ENCODE results near the gene DGCR8.

The DGCR8 gene

DNA sequence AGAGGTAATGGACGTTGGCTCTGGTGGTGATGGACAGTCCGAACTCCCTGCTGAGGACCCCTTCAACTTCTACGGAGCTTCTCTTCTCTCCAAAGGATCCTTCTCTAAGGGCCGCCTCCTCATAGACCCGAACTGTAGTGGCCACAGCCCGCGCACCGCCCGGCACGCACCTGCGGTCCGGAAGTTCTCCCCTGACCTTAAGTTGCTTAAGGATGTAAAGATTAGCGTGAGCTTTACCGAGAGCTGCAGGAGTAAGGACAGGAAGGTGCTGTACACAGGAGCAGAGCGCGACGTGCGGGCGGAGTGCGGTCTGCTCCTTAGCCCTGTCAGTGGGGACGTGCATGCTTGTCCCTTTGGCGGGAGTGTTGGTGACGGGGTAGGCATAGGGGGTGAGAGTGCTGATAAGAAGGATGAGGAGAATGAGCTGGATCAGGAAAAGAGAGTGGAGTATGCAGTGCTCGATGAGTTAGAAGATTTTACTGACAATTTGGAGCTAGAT, 6.1 kb downstream of the DGCR8 start:
- TF ChIP-seq, protein P1, sequence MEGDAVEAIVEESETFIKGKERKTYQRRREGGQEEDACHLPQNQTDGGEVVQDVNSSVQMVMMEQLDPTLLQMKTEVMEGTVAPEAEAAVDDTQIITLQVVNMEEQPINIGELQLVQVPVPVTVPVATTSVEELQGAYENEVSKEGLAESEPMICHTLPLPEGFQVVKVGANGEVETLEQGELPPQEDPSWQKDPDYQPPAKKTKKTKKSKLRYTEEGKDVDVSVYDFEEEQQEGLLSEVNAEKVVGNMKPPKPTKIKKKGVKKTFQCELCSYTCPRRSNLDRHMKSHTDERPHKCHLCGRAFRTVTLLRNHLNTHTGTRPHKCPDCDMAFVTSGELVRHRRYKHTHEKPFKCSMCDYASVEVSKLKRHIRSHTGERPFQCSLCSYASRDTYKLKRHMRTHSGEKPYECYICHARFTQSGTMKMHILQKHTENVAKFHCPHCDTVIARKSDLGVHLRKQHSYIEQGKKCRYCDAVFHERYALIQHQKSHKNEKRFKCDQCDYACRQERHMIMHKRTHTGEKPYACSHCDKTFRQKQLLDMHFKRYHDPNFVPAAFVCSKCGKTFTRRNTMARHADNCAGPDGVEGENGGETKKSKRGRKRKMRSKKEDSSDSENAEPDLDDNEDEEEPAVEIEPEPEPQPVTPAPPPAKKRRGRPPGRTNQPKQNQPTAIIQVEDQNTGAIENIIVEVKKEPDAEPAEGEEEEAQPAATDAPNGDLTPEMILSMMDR (IDR thresholded peaks at IDR 0.05; ENCODE audit: low read depth, low read length) = no peak
- H3K4me3 ChIP-seq (ENCODE audit: low read depth, low read length) = no peak overlapping the region
- in situ Hi-C loops (cut with HindIII; ENCODE audit: low sequenced_read_pairs) = no loop called here
- DNase-seq (ENCODE audit: low read depth, low spot score) = no peak

DNA sequence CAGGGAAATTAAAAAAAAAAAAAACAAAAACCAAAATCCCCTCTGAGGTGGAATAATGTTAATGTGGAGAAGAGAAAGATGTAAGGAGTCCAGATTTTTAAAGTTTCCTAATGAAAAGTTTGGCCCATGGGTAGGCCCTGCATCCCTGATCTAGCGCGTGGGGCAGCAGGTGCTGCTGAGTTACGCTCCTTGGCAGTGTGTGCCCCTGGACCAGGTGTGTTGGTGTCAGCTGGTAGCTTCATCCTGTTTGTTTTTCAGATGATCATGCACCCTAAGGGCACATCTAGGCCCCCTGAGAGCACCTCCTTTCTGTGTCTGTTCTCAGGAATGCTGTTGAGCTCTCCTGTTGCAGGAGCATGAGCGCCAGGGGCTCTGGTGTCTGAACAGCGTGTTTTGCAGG, 6.7 kb downstream of the DGCR8 start:
- TF ChIP-seq, protein P1 (IDR thresholded peaks at IDR 0.05; ENCODE audit: low read depth, low read length) = no peak
- H3K4me3 ChIP-seq (ENCODE audit: low read depth, low read length) = no peak overlapping the region
- no peak for DNase-seq (ENCODE audit: low read depth, low spot score)
- in situ Hi-C loops (cut with HindIII; ENCODE audit: low sequenced_read_pairs) = no loop called here

DNA sequence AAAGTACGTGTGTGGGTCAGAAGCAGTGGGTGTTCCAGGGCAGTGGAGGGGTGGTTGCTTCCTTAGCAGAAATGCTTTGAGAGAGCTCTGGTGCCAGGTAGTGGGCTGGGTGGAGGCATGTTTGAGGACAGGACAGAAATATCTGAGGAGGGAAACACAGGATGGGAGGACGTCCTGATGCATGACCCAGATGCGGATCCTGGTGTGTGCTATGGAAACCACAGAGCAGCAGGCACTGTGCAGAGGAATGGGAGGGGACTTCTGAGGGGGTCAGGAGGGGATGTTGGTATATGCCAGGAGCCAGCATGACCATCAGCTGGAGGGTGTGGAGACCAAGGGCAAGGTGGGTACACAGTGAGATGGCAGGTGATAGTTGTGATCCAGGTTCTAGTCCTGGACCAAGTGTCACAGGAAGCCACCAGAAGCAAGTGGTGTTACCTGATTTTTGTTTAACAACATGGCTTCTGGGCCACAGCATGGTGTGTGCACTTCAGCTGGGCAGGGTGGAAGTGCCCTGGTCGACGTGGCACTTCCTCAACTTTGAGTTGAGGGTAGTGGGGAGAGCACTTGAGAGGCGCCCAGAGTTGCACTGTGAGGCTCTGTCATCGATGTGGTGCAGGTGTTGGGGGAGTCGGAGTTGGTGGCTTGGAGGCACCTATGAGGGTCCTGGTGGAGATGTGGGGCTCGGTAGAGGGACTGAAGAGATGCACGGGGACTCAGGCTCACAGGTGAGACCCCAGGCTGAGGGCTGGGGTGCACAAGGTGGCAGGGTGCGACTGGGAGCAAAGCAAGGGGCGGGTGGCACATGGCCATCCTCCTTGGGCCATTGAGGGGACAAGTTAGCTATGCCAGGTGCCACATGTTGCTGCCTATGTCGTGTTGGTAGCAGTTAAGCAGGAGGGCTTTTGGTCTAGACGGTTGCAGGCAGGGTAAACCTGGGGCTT, 7.5 kb downstream of the DGCR8 start:
- no peak overlapping the region for H3K4me3 ChIP-seq (ENCODE audit: low read depth, low read length)
- in situ Hi-C loops (cut with HindIII; ENCODE audit: low sequenced_read_pairs) = no loop called here
- TF ChIP-seq, protein P1 (IDR thresholded peaks at IDR 0.05; ENCODE audit: low read depth, low read length) = no peak
- DNase-seq (ENCODE audit: low read depth, low spot score) = no peak

DNA sequence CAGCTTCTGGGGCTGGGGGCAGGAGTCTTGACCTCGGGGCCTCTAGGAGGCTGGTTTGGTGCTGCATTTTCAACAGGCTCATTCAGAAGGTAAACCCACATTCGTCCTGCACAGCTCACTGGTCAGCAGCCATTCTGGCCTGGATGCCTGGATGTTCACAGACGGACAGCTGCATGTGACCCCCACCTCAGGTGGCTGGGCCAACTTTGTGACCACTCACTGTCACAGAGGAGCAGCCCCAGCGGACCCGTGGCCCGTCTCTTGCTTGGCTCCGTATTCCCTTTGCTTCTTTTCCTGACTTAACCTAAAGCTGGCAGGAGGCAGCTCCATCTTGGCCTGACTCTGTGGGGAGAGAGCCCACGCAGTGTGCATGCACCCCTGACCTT, 8.2 kb downstream of the DGCR8 start:
- no peak overlapping the region for H3K4me3 ChIP-seq (ENCODE audit: low read depth, low read length)
- in situ Hi-C loops (cut with HindIII; ENCODE audit: low sequenced_read_pairs) = no loop called here
- TF ChIP-seq, protein P1 (IDR thresholded peaks at IDR 0.05; ENCODE audit: low read depth, low read length) = no peak
- no peak for DNase-seq (ENCODE audit: low read depth, low spot score)

DNA sequence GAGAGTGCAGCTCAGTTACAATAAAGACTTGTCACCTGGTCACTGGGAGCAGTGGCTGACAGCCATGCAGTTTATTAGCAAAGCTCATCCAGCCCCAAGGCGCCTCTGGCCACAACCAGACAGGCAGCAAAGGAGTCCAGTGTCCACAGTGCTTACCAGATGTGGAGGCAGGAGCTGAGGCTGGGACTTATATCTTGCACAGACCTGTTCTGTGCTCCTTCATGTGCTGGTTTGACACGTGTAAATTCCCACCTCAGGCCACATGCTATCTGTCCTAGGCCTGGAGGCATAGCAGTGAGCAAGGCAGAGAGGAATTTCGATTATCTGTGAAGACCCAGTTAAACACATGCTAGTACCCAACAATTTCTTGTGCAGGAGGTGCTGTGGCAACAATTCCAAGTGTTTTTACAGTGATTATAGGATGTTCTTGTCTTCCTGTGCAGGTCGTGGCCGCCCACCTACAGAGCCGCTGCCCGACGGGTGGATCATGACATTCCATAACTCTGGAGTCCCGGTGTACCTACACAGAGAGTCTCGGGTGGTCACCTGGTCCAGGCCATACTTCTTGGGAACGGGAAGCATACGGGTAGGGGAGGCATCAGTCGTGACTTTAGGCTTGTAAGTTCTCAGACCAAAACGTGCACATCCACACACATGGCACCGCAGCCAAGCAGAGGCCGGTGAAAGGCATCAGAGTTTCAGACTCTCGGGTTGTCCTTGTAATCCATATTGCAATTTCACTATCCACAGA, 9.4 kb downstream of the DGCR8 start:
- TF ChIP-seq, protein P1 (IDR thresholded peaks at IDR 0.05; ENCODE audit: low read depth, low read length) = no peak
- no peak overlapping the region for H3K4me3 ChIP-seq (ENCODE audit: low read depth, low read length)
- DNase-seq (ENCODE audit: low read depth, low spot score) = no peak
- in situ Hi-C loops (cut with HindIII; ENCODE audit: low sequenced_read_pairs) = no loop called here

DNA sequence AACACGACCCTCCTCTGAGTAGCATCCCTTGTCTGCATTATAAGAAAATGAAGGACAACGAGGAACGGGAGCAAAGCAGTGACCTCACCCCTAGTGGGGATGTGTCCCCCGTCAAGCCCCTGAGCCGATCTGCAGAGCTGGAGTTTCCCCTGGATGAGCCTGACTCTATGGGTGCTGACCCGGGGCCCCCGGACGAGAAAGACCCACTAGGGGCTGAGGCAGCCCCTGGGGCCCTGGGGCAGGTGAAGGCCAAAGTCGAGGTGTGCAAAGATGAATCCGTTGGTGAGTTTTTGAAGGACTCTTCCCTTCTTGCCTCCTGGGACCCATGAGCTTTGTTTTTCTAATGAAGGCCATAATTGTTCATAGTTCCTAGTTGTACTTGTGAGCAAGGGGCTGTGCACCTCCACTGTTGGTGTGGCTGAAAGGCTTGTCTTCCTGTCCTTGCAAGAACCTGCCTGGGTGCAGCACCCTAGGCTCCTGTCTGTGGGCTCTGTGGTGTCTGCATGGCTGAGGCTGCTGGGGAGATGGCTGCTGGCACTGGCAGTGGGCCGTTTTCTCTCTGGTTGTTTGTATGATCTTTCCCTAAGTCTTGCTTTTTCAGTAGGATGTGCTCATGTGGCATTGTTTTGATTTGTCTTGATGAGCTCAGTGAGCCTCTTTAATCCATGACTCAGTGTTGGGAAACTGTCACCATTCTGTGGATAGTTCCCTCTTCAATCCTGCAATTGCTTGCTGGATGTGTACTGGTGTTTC, 10.1 kb downstream of the DGCR8 start:
- DNase-seq (ENCODE audit: low read depth, low spot score) = no peak
- TF ChIP-seq, protein P1 (IDR thresholded peaks at IDR 0.05; ENCODE audit: low read depth, low read length) = no peak
- no peak overlapping the region for H3K4me3 ChIP-seq (ENCODE audit: low read depth, low read length)
- in situ Hi-C loops (cut with HindIII; ENCODE audit: low sequenced_read_pairs) = no loop called here

Measured in astrocyte of the spinal cord (primary cell).